Ascending aorta (tissue), 2 donors: ENCODE data around the gene IL31RA. TPM values are rescaled to one million over a fixed set of nuclear protein-coding genes. Genes with fewer than 3 reads are reported as not detected.

Source experiments
- DNase-seq, 2 donors: peaks; one replicate each; pipeline ENCODE4 v3.0.0-alpha.2; 2019; ENCODE audit warnings: low spot score in 2 of 2
- H3K27ac ChIP-seq, 2 donors: fragments of 200-600 bp; sonication (generic); one replicate each; pipeline ENCODE4 v1.5.1; 2016 to 2017; ENCODE audit warnings: mild to moderate bottlenecking in 1 of 2
- H3K27me3 ChIP-seq: fragments of 200-600 bp; sonication (generic); one replicate; pipeline ENCODE4 v1.5.1; 2017
- H3K36me3 ChIP-seq, 2 donors: fragments of 200-600 bp; sonication (generic); one replicate each; pipeline ENCODE4 v1.5.1; 2016
- H3K4me1 ChIP-seq, 2 donors: fragments of 200-600 bp; sonication (generic); one replicate each; pipeline ENCODE4 v1.5.1; 2016 to 2017; ENCODE audit warnings: mild to moderate bottlenecking in 1 of 2
- H3K4me3 ChIP-seq, 2 donors: fragments of 200-600 bp; sonication (generic); one replicate each; pipeline ENCODE4 v1.5.1; 2016 to 2017; ENCODE audit warnings: mild to moderate bottlenecking in 1 of 2
- H3K9me3 ChIP-seq, 2 donors: fragments of 200-600 bp; sonication (generic); one replicate each; pipeline ENCODE4 v1.5.1; 2016
- intact Hi-C: fragments of 100-400 bp; cut with DNase I; formaldehyde crosslinking; loops from one replicate; pipeline ENCODE4 v1.15.1; 2023
- total RNA-seq: library from RNA; depleted of rRNA; stranded (reverse); fragments of >200 nt; gene quantifications from one replicate; pipeline ENCODE4 v1.1.0, GENCODE V29; 2016
- TF ChIP-seq, protein P1 (sequence below), 3 experiments: fragments of 200-600 bp in 2 of 3; fragments of 450-650 bp in 1 of 3; sonication (generic) in 2 of 3; IDR thresholded peaks; one replicate each; pipeline ENCODE4 v1.5.1; 2016 to 2019; ENCODE audit warnings: antibody characterized with exemption in 3 of 3, mild to moderate bottlenecking in 1 of 3, moderate library complexity in 1 of 3

The IL31RA gene
- total RNA-seq, 1 donor from 2014 or later = not detected

DNA sequence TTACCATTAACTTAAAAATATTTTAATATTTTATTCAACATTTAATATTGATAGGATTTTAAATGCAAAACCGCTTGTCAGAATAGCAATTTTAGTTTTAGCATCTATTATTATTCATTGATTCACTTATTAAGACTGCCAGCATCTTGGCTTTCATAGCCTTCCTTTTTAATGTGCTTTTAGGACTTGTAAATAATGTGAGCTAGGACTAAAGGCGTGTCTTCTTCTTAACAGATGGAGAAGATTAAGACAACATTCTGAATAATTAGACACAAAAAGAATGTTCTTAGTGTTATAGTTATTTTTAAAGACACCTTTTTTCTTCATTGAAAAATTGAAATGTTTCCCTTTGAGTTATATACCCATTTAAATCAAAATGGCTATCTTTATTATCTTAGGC is 6.9 kb downstream of the IL31RA start:
- no peaks in the 10 kb centered on the region for H3K36me3 ChIP-seq
- TF ChIP-seq, protein P1, sequence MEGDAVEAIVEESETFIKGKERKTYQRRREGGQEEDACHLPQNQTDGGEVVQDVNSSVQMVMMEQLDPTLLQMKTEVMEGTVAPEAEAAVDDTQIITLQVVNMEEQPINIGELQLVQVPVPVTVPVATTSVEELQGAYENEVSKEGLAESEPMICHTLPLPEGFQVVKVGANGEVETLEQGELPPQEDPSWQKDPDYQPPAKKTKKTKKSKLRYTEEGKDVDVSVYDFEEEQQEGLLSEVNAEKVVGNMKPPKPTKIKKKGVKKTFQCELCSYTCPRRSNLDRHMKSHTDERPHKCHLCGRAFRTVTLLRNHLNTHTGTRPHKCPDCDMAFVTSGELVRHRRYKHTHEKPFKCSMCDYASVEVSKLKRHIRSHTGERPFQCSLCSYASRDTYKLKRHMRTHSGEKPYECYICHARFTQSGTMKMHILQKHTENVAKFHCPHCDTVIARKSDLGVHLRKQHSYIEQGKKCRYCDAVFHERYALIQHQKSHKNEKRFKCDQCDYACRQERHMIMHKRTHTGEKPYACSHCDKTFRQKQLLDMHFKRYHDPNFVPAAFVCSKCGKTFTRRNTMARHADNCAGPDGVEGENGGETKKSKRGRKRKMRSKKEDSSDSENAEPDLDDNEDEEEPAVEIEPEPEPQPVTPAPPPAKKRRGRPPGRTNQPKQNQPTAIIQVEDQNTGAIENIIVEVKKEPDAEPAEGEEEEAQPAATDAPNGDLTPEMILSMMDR (IDR thresholded peaks at IDR 0.05) = no peak
- H3K27me3 ChIP-seq = no peaks in the 10 kb centered on the region
- no peak for DNase-seq
- no peaks in the 10 kb centered on the region for H3K4me1 ChIP-seq
- no peak overlapping the region for H3K4me3 ChIP-seq
- no peak overlapping the region for H3K27ac ChIP-seq
- intact Hi-C loops = no loop called here
- H3K9me3 ChIP-seq = no peaks in the 10 kb centered on the region

DNA sequence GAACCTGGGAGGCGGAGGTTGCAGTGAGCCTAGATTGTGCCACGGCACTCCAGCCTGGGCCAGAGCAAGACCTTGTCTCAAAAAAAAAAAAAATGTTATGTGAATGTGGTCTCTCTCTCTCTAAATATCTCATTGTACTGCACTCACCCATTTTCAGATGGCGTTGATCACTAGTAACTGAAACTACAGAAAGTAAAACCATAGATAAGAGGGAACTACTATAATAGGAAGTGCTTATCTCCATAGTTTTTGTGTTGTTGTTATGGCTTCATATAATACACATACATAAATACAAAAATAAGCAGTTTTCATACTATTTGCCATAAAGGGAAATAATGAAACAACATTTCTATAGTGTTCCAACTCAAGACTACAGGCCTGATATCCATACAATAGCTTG is 9.1 kb downstream of the IL31RA start:
- intact Hi-C loops = no loop called here
- no peak overlapping the region for H3K27ac ChIP-seq
- no peak for DNase-seq
- H3K4me1 ChIP-seq = no peaks in the 10 kb centered on the region
- H3K27me3 ChIP-seq = no peaks in the 10 kb centered on the region
- no peaks in the 10 kb centered on the region for H3K36me3 ChIP-seq
- no peak overlapping the region for H3K4me3 ChIP-seq
- no peaks in the 10 kb centered on the region for H3K9me3 ChIP-seq
- TF ChIP-seq, protein P1 (IDR thresholded peaks at IDR 0.05) = no peak

GRCh38 chr5:55860709-55861108 is 9.6 kb downstream of the IL31RA start:
- TF ChIP-seq, protein P1 (IDR thresholded peaks at IDR 0.05) = no peak
- DNase-seq = no peak
- intact Hi-C loops = no loop called here

DNA sequence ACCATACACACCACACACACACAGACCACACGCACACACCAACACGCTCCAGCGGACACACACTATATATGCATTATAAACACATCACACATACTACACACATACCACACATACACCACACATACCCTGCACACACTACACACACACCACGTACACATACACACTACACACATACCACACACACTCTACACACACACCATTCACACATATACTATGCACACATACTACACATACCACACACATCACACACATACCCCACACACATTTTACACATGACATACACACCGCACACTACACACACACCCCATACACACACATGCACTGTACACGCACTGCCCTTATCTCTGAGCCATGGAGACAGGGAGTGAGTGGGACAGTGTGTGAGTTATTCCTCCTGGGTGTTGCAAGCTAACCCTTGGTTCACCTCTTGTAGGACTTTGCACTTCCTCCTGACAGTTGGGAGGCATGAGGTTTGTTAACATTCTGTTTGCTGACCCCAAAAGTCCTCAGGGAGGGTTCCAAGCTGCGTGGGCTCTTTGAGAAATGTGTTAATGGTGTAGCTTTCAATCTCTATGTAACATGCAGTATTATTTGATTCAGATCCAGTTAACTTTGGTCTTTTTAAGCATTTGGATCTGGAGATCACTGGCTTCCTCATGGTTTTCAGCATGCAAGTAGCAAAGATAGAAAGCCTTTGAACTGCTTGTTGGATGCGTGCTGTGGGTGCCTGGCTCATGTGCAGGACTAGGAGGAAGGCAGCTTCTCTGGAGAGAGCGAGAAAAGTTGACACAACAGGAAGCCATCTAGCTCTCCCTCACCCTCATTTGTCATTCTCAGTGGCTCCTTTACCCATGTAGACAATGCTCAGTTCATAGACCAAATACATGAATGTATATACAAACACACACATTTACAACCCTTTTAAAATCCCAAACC is 13.7 kb downstream of the IL31RA start:
- DNase-seq = no peak
- Histone ChIP-seq H3K4me3 (no peak overlapping the region), H3K36me3 (no peaks in the 10 kb centered on the region), H3K27me3 (no peaks in the 10 kb centered on the region), H3K27ac (no peak overlapping the region), H3K9me3 (no peaks in the 10 kb centered on the region), H3K4me1 (no peaks in the 10 kb centered on the region)
- intact Hi-C loops = no loop called here
- TF ChIP-seq, protein P1 (IDR thresholded peaks at IDR 0.05) = no peak

More at GRCh38 chr5:55860709-55861108, 9.6 kb downstream of the IL31RA start:
- H3K27me3 ChIP-seq = no peaks in the 10 kb centered on the region
- H3K36me3 ChIP-seq = no peaks in the 10 kb centered on the region
- H3K4me1 ChIP-seq = no peaks in the 10 kb centered on the region
- no peak overlapping the region for H3K4me3 ChIP-seq
- no peak overlapping the region for H3K27ac ChIP-seq
- no peaks in the 10 kb centered on the region for H3K9me3 ChIP-seq

DNA sequence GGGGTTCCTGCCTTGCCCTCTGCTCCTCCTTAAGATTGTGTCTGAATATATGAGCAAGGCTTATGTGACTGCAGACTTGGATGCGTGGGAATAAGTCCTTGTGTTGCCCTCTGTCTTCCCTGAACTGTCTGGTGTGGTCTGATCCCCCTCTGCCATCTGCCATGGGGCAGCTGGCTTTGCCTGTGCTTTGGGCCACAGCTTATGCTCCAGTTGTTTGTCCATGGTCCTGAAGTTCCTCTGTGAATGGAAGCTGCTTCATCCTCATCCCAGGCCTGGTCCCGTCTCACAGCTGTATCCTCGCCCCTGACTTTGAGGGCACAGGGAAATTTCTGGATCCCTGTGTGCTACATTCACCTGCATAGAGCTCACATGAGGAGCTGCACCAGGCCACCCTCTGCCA is 14.7 kb downstream of the IL31RA start:
- Histone ChIP-seq H3K36me3 (no peaks in the 10 kb centered on the region), H3K4me1 (no peaks in the 10 kb centered on the region), H3K4me3 (no peak overlapping the region), H3K9me3 (no peaks in the 10 kb centered on the region), H3K27ac (no peak overlapping the region), H3K27me3 (no peaks in the 10 kb centered on the region)
- TF ChIP-seq, protein P1 (IDR thresholded peaks at IDR 0.05) = no peak
- no peak for DNase-seq
- intact Hi-C loops = no loop called here
